Stimulated activated CD4-positive, alpha-beta T cell treated with anti-CD3 and anti-CD28 coated beads, Interleukin-12 subunit alpha, Interleukin-12 subunit beta, amount 100 ng/mL, for 4 hours (primary cell): Measurements from ENCODE around the gene TRIM7.
"Not testable (repeated sequence)": the region's sequence is repeated elsewhere in the genome, so short reads cannot be mapped to it uniquely, and the experiment has no call there.

ENCODE experiments used
- DNase-seq: peaks from one replicate; pipeline ENCODE4 v3.0.0-alpha.2; 2020

TRIM7 gene

DNA sequence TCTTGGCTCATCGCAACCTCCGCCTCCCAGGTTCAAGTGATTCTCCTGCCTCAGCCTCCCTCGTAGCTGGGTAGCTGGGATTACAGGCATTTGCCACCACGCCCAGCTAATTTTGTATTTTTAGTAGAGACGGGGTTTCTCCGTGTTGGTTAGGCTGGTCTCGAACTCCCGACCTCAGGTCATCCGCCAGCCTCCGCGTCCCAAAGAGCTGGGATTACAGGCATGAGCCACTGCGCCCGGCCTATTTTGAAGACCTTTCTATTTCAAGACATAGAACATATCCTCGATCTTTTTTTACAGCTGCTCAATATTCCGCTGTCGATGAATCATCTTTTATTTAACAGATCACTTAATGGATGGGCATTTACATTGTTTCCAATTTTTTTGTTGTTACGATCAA lies 5.7 kb upstream of the TRIM7 start:
- DNase-seq = not testable (repeated sequence)

DNA sequence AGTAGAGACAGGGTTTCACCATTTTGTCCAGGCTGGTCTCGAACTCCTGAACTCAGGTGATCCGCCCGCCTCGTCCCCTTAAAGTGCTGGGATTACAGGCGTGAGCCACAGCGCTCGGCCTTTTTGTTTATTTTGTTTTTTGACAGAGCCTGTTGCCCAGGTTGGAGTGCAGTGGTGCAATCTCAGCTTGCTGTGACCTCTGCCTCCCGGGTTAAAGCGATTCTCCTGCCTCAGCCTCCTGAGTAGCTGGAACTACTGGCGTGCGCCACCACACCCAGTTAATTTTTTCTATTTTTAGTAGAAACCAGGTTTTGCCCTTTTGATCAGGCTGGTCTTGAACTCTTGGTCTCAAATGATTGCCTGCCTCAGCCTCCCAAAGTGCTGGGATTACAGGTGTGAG lies 5.2 kb upstream of the TRIM7 start:
- not testable (repeated sequence) for DNase-seq

DNA sequence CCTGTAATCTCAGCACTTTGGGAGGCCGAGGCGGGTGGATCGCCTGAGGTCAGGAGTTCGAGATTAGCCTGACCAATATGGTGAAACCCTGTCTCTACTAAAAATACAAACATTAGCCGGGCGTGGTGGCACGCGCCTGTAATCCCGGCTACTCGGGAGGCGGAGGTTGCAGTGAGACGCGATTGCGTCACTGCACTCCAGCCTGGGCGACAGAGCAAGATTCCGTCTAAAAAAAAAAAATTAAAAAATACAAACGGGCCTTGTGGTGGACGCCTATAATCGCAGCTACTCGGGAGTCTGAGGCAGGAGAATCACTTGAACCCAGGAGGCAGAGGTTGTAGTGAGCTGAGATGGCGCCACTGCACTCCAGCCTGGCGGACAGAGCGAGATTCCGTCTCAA lies 4.0 kb upstream of the TRIM7 start:
- DNase-seq = not testable (repeated sequence)

DNA sequence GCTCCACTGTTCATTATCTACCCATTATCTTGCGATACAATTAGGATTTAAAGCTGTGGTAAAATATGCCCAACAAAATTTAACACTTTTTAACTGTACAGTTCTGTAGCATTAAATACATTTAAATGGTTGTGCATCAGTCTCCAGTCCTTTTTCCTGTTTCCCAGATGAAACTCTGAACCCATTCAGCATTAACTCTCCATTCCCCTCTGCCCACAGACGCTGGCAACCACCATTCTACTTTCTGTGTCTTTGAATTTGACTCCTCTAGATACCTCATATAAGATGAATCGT lies 2.9 kb upstream of the TRIM7 start:
- no peak for DNase-seq

DNA sequence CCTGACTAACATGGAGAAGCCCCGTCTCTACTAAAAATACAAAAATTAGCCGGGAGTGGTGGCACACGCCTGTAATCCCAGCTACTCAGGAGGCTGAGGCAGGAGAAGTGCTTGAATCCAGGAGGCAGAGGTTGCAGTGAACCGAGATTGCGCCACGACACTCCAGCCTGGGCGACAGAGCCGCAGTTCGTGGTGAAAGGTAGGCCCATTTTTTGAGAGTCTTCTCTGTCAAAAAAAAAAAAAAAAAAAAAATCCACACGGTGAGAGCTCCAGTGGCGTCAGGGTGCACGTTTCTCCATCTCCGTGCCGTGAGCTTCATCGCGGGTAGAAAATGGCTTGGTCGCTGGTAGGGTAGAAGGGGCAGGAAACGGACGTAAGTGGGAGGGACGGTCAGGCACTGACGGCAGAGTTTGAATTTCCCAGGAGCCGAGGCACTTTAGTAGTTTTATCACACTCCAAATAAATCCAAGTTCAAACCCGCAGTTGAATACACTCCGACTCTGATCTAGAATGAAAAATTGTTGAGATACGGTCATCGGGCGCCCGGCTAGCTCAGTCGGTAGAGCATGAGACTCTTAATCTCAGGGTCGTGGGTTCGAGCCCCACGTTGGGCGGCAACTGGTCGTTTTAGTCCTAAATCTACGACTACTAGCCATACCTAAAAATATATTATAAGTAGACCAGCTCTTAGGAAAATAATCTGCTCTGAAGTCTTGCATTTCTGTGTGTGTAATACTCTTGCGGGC lies 2.4 kb upstream of the TRIM7 start:
- peak; percentile 94 for DNase-seq

DNA sequence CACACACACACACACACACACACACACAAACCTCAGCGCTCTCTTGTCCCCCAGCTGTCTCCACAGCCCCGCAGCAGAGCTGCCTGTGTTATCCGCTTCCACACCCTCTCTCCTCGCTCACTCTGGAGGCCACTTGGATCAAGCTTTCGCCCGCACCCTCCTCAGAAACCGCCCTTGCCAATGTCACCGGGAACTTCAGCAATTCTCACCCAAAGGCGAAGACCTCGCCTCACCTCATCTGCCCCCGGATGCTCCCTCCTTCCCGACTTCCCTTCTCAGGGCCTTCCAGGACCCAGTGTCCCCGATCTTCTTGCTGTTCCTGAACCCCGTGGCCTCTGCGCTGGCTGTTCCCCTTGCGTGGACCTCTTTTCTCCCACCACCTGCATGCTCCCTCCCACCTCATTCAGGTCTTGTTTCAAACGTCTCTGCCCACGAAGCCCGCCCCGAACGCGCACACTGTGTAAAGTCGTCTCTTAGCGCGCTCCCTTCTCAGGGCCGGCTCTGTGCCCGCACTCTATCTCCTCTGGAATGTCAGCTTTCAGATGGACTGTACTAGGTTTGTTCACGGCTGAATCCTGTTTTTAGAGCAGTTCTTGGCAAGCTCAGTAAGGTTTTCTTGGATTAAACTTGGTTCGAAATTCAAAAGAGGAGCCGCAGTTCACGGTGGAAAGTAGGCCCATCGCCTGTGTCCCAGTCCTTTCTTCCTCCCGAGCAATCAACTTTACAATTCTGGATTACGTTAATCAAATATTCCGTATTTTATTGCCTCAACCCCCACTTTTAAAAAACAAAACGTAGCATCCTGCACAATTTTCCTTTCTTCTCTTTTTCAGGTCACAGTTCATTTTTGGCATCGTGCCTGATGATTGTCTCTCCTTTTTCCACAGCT lies 1.0 kb upstream of the TRIM7 start:
- DNase-seq = peak; percentile 33

DNA sequence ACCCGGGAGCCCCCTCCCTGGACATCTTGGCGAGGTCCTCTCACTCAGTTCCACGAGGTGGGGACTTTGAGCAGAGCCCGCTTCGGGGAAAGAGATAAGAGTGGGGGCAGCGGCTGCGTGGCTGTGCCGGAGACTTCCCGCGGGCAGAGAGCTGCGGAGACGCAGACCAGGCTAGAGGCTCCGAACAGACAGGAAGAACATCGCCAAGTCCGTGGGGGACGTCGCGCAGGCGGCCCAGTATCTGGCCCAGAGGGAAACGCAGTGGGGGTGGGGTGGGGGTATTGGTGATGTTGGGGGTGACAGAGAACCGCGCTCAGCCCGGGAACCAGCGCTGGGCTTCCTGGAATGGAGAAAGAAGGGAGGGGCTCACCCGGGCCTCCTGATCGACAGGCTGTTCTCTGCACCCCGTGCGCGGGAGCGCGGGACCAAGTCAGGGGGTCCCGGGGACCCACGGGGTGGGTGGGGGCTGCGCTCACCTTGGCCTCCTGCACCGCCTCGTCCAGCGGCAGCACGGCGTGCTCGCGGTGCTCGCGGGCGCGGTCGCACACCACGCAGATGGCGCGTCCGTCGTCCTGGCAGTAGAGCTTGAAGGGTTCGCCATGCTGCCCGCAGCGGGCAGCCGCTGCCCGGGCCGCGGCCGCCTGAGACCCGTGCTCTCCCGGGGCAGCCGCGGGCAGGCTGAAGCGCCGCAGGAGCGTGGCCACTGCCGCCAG lies 727 bp downstream of the TRIM7 start:
- DNase-seq = no peak

DNA sequence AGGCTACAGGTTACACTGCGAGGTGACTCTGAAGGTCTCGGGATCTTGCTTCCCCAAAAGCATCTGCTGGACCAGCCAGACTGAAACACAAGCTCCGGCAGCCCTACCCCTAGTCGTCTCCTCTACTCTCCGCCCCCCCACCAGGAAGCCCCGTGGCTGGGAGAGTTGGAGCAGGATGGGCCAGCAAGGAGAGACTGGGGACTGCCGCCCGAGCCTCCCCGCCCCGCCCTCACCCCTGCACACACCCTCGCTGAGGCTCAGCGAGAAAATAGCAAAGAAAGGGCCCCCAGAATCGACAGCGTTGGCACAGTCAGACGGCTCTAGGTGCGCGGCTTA lies 1.3 kb downstream of the TRIM7 start:
- no peak for DNase-seq

DNA sequence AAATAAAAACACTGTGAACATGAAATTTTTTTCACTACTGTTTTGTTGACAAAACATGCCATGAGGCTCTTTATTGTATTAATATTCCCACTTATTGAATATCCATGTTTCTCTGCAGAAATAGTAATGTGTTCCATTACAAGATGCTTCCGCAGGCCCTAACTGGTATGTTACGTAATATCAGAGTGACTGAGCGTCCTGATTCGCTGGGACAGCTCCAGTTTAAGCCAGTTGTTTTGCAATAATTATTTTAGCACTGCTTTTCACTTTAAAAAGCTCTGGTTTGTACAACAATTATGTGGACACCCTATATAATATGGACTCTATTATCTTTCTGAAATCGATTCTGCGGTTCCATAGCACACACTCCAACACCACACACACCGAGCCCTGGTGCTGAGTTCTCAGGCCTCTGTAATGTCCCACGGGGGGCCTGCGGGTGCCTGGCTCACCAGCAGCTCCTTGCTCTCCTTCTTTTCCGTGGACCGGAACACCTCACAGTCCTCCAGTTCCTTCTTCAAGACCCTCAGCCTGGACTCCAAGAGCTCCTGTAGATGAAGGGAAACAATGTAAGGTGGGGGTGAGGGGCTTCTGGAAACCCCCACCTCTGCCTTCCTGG lies 1.8 kb downstream of the TRIM7 start:
- DNase-seq = no peak

DNA sequence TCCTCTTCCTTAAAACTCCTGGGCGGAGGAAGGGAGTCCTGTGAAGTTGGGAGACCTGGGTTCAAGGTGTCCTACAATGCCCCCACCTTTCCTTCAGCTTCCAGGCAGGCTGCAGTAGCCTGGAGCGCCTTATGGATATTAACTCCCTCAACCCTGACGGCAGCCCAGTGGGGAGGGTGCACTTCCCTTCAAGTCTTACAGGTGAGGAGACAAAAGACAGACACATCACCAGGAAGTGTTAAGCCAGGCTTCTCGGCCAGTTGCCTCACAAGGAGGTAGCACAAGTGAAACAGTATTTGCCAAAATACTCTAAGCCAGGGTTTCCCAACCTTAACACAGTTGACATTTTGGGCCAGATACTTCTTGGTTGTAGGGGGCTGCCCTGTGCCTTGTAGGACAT lies 4.2 kb downstream of the TRIM7 start:
- DNase-seq = no peak

DNA sequence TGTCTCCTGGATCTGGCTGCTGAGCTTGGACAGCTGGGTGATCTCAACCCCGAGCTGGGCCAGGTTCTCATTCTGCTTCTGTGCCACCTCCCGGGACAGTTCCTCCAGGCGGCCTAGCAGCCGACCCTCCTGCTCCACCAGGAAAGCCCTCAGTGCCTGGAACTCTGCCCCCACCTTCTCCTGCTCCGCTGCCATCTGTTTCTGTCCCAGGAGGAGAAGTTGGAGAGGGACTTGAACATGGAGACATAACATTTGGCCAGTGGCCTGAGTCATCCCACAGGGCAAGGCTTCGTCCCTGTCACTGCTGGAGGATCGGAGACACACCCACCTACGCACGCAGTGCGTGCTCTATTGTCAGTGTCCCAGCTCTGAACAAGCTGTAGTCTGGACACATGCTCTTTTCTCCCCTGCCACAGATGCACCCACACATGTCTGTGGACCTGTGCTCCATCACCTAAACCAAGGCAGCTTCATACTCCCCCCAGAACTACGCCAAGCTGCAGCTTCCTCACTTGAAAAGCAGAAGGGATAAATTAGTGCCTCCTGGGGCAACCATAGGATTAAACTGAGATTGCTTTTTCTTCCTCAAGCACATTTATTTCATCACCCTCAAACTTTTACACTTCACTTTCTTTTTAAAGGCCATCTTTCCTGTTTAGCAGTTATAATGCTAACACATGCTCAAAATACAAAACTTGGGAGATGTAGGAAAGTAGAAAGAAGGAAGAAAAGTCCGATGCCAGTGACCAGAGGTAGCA lies 4.9 kb downstream of the TRIM7 start:
- no peak for DNase-seq

DNA sequence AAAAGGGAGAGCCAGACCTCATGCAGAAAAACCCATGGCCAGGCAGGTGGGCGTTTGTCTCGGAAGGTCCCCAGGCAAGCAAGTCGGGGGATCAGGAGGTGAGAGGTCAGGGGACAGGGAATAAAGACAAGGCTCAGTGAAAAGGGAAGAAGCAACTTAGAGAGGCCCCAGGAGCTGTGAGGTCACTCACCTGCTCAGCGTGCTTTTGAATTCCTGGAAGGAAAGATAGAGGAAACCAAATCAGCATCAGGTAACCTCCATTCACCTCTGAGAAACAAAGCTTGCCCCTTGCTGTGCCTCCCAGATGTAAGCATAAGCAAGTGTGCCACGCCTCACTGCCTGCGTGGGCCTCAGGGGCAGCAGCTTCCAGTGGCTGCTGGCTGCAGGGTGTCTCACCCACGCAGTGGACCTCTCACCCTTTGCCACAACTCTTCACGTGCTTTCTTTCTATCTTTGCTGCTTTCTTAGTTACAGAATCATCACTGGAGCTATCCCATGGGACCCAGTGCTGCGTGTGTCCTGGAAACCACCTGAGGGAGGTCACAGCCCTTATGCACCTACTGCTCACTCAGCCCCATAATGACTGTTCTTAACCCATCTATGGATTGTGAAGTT lies 6.0 kb downstream of the TRIM7 start:
- no peak for DNase-seq

DNA sequence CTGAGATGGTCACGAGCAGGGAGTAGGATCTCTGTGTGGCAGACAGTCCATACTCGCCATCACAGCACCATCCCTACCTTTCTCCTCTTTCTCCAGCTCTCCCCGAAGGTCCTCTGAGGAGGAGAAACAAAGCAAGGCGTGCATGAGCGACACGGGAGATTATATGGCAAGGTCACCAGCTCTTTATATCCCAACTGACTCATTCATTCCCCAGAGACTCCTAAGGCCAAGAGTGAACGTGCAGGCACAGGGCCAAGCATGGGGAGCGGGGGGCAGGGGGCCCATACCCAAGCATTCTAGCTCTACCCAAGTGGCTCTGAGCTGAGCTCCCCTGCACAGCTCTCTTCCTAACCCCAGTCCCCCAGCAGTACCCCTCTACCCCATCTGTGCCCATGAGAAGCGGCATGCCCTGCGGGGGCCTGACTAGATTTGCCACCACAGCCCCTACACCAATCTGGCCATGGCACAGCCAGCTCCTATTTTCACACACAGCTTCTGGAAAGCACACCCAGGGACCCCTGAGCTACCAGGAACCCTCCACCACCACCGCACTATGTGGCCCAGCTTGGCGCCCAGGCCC lies 6.8 kb downstream of the TRIM7 start:
- DNase-seq = no peak

DNA sequence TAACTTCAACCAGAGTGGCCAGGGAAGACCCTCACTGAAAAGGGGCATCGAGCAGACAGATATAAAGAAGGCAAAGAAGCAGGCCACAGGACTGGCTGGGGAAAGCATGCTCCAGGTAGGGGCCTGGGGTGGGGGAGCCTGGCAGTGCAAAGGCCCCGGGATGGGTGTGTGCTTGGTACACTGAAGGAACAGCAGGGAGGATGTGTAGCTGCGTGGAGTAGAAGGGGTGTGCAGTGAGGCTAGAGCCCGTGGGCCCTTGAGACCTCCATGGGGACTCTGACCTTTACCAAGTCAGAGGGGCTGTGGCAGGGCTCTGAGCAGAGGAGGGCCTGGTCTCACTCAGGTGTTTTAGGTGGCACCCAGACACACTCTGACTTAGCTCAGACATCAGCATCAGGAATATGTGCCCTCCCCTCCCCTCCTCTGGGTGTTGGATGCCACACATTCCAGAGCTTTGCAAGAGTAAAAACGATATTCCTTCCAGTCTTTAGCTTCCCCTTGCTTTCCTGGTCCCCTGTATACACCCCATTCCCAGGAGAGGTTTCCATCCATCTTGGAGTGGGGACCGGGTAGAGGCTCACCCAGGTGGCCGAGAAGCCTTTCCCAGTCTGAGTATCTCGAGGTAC lies 7.6 kb downstream of the TRIM7 start:
- DNase-seq = no peak

DNA sequence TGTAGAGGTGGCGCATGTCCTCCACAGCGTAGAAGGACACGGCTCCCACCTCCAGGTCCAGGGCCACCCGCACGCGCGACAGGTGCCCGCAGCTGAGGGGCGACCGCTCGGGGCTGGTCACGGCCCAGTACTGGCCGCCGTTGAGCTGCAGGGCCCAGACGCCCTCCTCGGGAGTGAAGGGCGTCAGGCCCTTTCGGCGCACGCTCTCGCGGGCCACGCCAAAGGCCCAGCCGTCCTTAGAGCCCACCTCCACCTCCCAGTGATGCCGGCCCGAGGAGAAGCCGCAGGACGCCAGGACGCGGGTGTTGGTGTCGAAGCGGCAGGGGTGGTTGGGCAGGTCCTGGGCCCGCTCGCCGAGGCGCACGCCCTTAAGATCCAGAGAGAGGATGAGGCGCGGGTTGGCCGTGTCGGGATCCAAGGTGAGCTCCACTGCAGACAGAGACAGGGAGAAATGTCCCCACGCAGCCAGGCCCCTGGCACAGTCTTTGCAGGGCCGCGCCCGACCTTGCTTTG lies 9.7 kb downstream of the TRIM7 start:
- no peak for DNase-seq

DNA sequence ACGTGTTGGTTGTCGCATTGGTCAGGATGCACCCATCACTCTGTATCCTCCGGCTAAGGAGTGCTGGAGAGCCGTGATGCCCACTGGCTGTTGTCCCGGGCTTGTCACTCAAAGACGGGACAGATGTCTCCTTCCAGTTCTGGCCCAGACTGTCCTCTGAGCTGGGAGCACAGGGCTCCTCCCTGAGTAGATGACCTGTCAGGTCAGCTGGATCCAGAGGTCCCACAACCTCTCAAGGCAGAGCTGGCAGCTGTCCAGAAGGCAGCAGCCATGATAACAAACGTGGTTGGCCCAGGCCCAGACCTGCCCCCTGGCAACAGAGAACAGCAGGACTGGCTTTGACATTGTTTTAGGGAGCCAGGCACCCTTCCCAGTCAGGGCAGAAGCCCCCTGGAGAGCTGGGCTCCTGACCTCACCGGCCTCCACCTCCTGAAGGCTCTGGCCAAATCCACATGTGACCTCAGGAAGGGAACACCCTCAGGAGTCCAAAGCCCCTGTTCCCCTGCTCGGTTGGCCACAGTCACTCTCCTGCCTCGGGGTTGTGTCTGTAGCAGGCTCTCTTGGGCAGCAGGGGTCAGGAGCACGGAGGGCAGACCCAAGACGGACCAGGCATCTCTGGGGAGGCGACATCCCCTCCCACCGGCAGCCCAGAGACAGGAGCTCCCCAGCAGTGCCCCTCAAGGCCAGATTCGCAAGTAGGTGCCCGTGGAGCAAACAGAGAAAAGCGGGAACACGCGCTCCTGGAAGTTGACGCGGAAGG lies 10.3 kb downstream of the TRIM7 start:
- DNase-seq = no peak

DNA sequence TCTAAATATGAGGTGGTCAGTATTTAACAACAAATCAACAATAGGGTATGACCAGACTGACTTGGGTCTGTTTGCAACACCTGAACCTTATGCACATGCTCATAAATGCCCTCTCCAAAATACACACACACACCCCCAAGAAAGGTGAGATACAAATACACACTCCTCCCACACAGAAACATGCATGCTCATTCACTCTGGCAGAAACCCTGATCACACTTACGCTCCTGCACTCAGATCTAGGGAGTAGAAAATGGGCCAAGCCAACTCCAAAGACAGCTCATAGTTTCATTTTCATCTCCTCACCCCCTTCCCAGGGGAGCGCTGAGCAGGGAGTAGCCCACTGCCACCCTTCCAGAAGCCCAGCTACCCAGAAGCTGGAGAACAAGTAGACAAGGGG lies 11.3 kb downstream of the TRIM7 start:
- DNase-seq = no peak

DNA sequence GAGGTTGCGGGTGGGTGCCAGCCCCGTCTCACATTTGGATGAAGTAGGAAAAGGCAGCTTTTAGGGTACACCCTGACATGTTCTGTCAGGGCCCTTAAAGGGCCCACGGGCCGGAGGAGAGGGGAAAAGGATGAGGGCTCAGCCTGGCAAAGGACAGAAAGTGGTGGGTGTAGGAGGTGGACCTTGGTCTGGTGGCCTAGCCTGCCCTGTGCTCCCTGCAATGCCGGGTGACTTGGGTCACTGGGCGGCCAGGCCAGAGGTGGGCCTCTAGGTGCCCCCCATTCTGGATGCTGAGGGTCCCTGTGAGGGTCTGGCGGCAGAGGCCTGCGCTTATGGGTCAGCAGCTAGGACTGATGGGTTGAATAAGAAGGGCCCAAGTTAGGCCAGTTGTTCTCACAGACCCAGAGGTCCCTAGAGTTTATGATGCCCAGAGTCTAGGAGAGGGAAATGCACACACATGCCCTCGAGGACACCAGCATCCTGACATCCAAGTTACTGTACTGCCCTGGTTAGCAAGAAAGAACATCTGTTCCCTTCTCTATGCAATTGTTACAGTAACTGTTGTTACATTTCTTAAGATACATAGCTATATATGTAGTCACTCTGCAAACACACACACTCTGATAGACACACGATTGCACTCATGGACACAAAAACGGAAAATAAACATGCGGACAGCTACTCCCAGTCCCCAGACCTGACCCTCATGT lies 12.5 kb downstream of the TRIM7 start:
- no peak for DNase-seq

DNA sequence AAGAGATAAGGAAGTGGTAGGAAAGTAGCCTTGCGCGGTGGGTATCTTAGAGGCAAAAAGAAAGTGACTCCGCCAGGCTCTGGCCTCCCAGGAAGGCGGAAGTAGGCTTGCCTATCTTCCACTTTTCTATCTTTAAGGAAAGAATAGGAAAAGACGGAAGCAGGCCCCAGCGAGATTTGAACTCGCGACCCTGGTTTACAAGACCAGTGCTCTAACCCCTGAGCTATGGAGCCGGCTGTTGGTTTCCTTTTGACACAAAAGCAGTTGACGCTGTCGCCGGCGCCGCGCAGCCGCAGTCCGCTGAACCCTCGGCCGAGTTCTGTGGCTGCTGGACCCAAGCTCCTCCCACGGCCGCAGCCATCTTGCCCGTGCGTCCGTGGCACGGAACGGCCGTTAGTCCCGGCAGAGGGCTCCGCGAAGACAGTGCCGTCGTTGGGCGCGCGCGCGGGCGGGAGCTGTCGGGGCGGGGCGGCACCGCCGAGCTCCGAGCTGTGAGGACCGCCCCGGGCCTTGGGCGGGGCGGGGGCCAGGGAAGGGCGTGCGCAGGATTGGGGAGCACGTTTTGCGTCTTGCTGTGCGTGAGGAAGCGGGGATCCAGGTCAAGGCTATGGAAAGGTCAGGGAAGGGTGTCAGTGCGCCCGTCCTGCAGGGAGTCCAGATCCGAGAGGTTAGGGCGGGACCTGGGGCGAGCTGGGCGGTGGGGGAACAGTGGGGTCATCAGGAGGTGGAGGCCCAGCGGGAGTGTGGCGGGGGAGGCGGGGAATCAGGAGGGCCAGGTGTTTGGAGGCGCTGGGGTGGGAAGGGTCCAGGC lies 13.3 kb downstream of the TRIM7 start:
- DNase-seq = peak; percentile 92
